B cell (primary cell): Measurements from ENCODE around the gene CYP27A1. TPM values are rescaled to one million over a fixed set of nuclear protein-coding genes. Genes with fewer than 3 reads are reported as not detected.

Source experiments
- ATAC-seq: fragments of 200-7000 bp; cut with Tn5 transposase; one replicate; pipeline ENCODE4 v1.10.0; 2021; ENCODE audit warnings: low read depth, mild to moderate bottlenecking, moderate number of reproducible peaks, moderate library complexity
- CTCF ChIA-PET: fragments of 350-600 bp; sonication (Branson Sonifier 250); formaldehyde crosslinking; loops from one replicate; lab custom pipeline; 2021; ENCODE audit warnings: antibody characterized with exemption, inconsistent platforms; lab: Charles Lee
- POLR2A ChIA-PET: fragments of 350-600 bp; sonication (Branson Sonifier 250); formaldehyde crosslinking; loops from one replicate; lab custom pipeline; 2021; ENCODE audit warnings: antibody characterized with exemption; lab: Charles Lee
- DNase-seq: peaks from one replicate; pipeline ENCODE4 v3.0.0; 2013
- H2AFZ ChIP-seq: 2 replicates; pipeline ENCODE4 v1.6.1; 2012; ENCODE audit warnings: mild to moderate bottlenecking, low read depth, low read length; ENCODE audit not compliant: insufficient read depth, poor library complexity, severe bottlenecking
- H3K27ac ChIP-seq, 2 donors: 1 replicate in 1 of 2; 2 replicates in 1 of 2; pipeline ENCODE4 v1.5.1; 2012 to 2013; ENCODE audit warnings: low read length in 2 of 2, mild to moderate bottlenecking in 2 of 2, moderate library complexity in 1 of 2
- H3K27me3 ChIP-seq, 4 experiments: fragments of 200-600 bp in 1 of 4; sonication (generic) in 1 of 4; replicated peaks in 1 of 4; 1 replicate in 2 of 4; 2 replicates in 2 of 4; pipeline versions ENCODE4 v1.6.1 to v1.7.0; 2013 to 2016; ENCODE audit warnings: low read length in 3 of 4, mild to moderate bottlenecking in 2 of 4, mixed read lengths in 1 of 4, moderate library complexity in 1 of 4; ENCODE audit not compliant: insufficient read depth in 4 of 4, control insufficient read depth in 3 of 4; ENCODE audit errors: control extremely low read depth in 1 of 4
- H3K36me3 ChIP-seq, 2 experiments: replicated peaks in 1 of 2; 1 replicate in 1 of 2; 2 replicates in 1 of 2; pipeline versions ENCODE4 v1.6.1 to v1.7.1; 2013; ENCODE audit warnings: low read length in 1 of 2; ENCODE audit not compliant: insufficient read depth in 2 of 2, control insufficient read depth in 1 of 2; ENCODE audit errors: control extremely low read depth in 1 of 2, extremely low read depth in 1 of 2
- H3K4me1 ChIP-seq, 2 donors: fragments of 200-600 bp in 1 of 2; sonication (generic) in 1 of 2; 1 replicate in 1 of 2; 2 replicates in 1 of 2; pipeline versions ENCODE4 v1.5.1 to v1.6.1; 2013 to 2017; ENCODE audit warnings: low read length in 2 of 2; ENCODE audit not compliant: control insufficient read depth in 2 of 2, insufficient read depth in 2 of 2
- H3K4me2 ChIP-seq: replicated peaks from 2 replicates; pipeline ENCODE3; 2012; ENCODE audit warnings: mild to moderate bottlenecking, low read depth, low read length; ENCODE audit not compliant: poor library complexity, severe bottlenecking
- H3K4me3 ChIP-seq, 5 experiments: fragments of 200-600 bp in 1 of 5; sonication (generic) in 1 of 5; 1 replicate in 3 of 5; 2 replicates in 2 of 5; pipeline versions ENCODE4 v1.5.1 to v1.7.0; 2011 to 2016; ENCODE audit warnings: low read length in 4 of 5, mild to moderate bottlenecking in 4 of 5, low read depth in 2 of 5, control low read depth in 1 of 5, moderate library complexity in 1 of 5; ENCODE audit not compliant: insufficient read depth in 1 of 5; ENCODE audit errors: control extremely low read depth in 1 of 5, extremely low read depth in 1 of 5
- H3K79me2 ChIP-seq: fragments of 200-600 bp; sonication (generic); one replicate; pipeline ENCODE4 v1.6.0; 2016; ENCODE audit warnings: low read length; ENCODE audit not compliant: control insufficient read depth, insufficient read depth
- H3K9ac ChIP-seq: fragments of 200-600 bp; sonication (generic); 2 replicates; pipeline ENCODE4 v1.6.1; 2017; ENCODE audit warnings: mild to moderate bottlenecking, low read length, moderate library complexity
- H3K9me3 ChIP-seq, 3 donors: one replicate each; pipeline versions ENCODE4 v1.6.1 to v1.7.1; 2013; ENCODE audit warnings: low read length in 2 of 3; ENCODE audit not compliant: control insufficient read depth in 2 of 3, insufficient read depth in 1 of 3; ENCODE audit errors: control extremely low read depth in 1 of 3
- H4K20me1 ChIP-seq: 2 replicates; pipeline ENCODE4 v1.6.0; 2012; ENCODE audit warnings: mild to moderate bottlenecking, low read length; ENCODE audit not compliant: insufficient read depth, control insufficient read depth, poor library complexity, severe bottlenecking
- H3K27ac Mint-ChIP-seq: one replicate; pipeline ENCODE4 v1.8.0; 2021; ENCODE audit warnings: mixed read lengths
- H3K27me3 Mint-ChIP-seq: one replicate; pipeline ENCODE4 v1.8.0; 2021; ENCODE audit warnings: mixed read lengths
- H3K4me1 Mint-ChIP-seq: one replicate; pipeline ENCODE4 v1.8.0; 2021; ENCODE audit warnings: mixed read lengths
- H3K4me3 Mint-ChIP-seq: one replicate; pipeline ENCODE4 v1.8.0; 2021; ENCODE audit warnings: mixed read lengths
- H3K9me3 Mint-ChIP-seq: one replicate; pipeline ENCODE4 v1.8.0; 2022; ENCODE audit warnings: mixed read lengths; ENCODE audit not compliant: insufficient read depth
- EZH2 ChIP-seq: IDR thresholded peaks from 2 replicates; pipeline ENCODE4 v1.6.1; 2012; ENCODE audit warnings: borderline replicate concordance, low read depth, mild to moderate bottlenecking, moderate library complexity, low read length; ENCODE audit not compliant: insufficient read depth, poor library complexity, severe bottlenecking
- WGBS: methylation state at CpG from one replicate; pipeline ENCODE4 v1.1.5; 2013; ENCODE audit warnings: missing lambda C conversion rate; ENCODE audit not compliant: insufficient coverage; 5-methylcytosine and 5-hydroxymethylcytosine counted together
- intact Hi-C: fragments of 100-400 bp; cut with micrococcal nuclease; formaldehyde crosslinking; loops from one replicate; pipeline ENCODE4 v1.10.0; 2022
- polyA plus RNA-seq: library from polyadenylated mRNA; depleted of rRNA; stranded (reverse); fragments of >200 nt; gene quantifications from 2 replicates; pipeline ENCODE4 v1.2.3, GENCODE V29; 2012
- total RNA-seq, 2 donors: library from RNA; stranded (reverse); fragments of 120-200 nt in 1 of 2; gene quantifications; 1 replicate in 1 of 2; 2 replicates in 1 of 2; pipeline versions ENCODE4 v1.2.3 to v1.2.4, GENCODE V29; 2013 to 2022
- TF ChIP-seq, protein P1 (sequence below): fragments of 200-600 bp; IDR thresholded peaks from one replicate; pipeline ENCODE4 v1.8.0; 2022; ENCODE audit warnings: antibody characterized with exemption, mild to moderate bottlenecking

Gene CYP27A1
- total and polyA plus RNA-seq, 2 donors (not counting 1 experiment from before 2014, with no cell fraction given), result 0.39 to 1.1 TPM

DNA sequence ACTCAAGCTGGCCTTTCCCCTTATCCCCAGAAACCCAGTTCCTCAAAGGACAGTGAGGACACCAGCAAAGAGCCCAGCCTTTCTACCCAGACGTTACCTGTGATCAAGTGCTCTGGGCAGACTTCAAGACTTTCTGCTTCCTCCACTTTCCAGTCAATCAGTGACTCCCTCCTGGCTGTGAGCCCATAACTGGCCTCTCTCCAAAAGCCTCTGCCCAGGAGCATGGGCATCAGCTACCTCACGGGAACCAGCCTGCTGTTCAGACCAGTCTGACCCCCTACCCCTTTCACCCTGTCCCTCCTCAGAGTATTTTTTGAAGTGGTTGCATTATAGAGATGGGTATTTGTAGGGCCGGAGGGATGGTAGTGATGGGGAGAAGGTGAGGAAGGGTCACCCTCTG lies 27.7 kb upstream of the CYP27A1 start:
- Histone ChIP-seq H3K9me3 (no peaks in the 10 kb centered on the region), H3K4me2 (no peak overlapping the region), H3K4me1 (no peaks in the 10 kb centered on the region), H3K79me2 (no peaks in the 10 kb centered on the region), H4K20me1 (no peaks in the 10 kb centered on the region), H2AFZ (no peak overlapping the region), H3K36me3 (peaks cover 0 to 61% of the 10 kb centered on the region in 2 experiments), H3K27ac (no peak overlapping the region), H3K27me3 (no peaks in the 10 kb centered on the region), H3K4me3 (no peak overlapping the region), H3K9ac (no peak overlapping the region)
- H3K4me3 Mint-ChIP-seq, result no peak overlapping the region
- no peak overlapping the region for H3K27ac Mint-ChIP-seq
- ChIA-PET POLR2A (no interaction called here), CTCF (no interaction called here)
- intact Hi-C loops, result no loop called here
- H3K4me1 Mint-ChIP-seq, result no peaks in the 10 kb centered on the region
- WGBS, result 94% methylated on average over 2 of the region's 3 CpGs
- TF ChIP-seq, protein P1, sequence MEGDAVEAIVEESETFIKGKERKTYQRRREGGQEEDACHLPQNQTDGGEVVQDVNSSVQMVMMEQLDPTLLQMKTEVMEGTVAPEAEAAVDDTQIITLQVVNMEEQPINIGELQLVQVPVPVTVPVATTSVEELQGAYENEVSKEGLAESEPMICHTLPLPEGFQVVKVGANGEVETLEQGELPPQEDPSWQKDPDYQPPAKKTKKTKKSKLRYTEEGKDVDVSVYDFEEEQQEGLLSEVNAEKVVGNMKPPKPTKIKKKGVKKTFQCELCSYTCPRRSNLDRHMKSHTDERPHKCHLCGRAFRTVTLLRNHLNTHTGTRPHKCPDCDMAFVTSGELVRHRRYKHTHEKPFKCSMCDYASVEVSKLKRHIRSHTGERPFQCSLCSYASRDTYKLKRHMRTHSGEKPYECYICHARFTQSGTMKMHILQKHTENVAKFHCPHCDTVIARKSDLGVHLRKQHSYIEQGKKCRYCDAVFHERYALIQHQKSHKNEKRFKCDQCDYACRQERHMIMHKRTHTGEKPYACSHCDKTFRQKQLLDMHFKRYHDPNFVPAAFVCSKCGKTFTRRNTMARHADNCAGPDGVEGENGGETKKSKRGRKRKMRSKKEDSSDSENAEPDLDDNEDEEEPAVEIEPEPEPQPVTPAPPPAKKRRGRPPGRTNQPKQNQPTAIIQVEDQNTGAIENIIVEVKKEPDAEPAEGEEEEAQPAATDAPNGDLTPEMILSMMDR, result no peak
- ATAC-seq (no peak), DNase-seq (no peak)
- no peaks in the 10 kb centered on the region for H3K27me3 Mint-ChIP-seq
- no peaks in the 10 kb centered on the region for H3K9me3 Mint-ChIP-seq

DNA sequence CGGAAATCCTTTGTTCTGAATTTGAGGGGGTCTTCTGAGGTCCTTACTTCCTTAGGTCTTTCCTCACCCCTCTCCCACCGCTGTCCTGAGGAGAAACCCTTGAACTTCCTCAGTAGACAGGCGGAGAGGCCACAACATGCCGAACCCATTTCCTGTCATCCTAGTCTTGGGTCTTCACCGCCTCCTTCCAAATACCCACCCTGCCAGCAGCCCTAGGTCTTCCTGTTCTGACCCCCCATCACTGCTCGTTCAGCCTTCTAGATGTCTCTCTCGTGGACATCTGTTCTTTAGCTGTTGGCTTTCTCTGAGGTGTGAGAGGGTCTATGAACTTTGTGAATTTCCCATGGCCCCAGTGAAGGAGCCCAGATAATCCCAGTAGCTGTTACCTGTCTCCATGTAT lies 27.2 kb upstream of the CYP27A1 start:
- no peak for DNase-seq
- CTCF ChIA-PET, result no interaction called here
- H3K4me2 ChIP-seq, result no peak overlapping the region
- H3K9me3 Mint-ChIP-seq, result no peaks in the 10 kb centered on the region
- TF ChIP-seq EZH2, result no peak
- TF ChIP-seq, protein P1, result no peak
- H3K9me3 ChIP-seq, result no peaks in the 10 kb centered on the region
- no peaks in the 10 kb centered on the region for H3K27me3 Mint-ChIP-seq
- no peak overlapping the region for H3K4me3 Mint-ChIP-seq
- no peaks in the 10 kb centered on the region for H4K20me1 ChIP-seq
- H3K27ac ChIP-seq, result no peak overlapping the region
- H3K4me3 ChIP-seq, result no peak overlapping the region
- no peak overlapping the region for H3K27ac Mint-ChIP-seq
- H3K4me1 ChIP-seq, result no peaks in the 10 kb centered on the region
- no peak overlapping the region for H3K9ac ChIP-seq
- 93% methylated on average over 2 of the region's 7 CpGs for WGBS
- H3K4me1 Mint-ChIP-seq, result no peaks in the 10 kb centered on the region
- H2AFZ ChIP-seq, result no peak overlapping the region
- POLR2A ChIA-PET, result no interaction called here
- H3K79me2 ChIP-seq, result no peaks in the 10 kb centered on the region
- peaks cover 0 to 56% of the 10 kb centered on the region in 2 experiments for H3K36me3 ChIP-seq
- no peaks in the 10 kb centered on the region for H3K27me3 ChIP-seq
- intact Hi-C loops, result no loop called here
- no peak for ATAC-seq
